ENCODE data around the gene CASKIN2. TPM values are rescaled to one million over a fixed set of nuclear protein-coding genes. Genes with fewer than 3 reads are reported as not detected.

CASKIN2 gene
- polyA plus RNA-seq, 2 of the 4 experiments (the other 2 are of a cell fraction), result 3.6 to 11.2 TPM

GRCh38 chr17:75471207-75471606 is 44.1 kb downstream of the CASKIN2 start:
- no peak for ATAC-seq
- no peak for DNase-seq (ENCODE audit: low read depth in 1 of 2, low spot score in 1 of 2)
- no peak overlapping the region for H3K4me3 ChIP-seq
- FAIRE-seq, result no peak
- POLR2A ChIA-PET, result interaction anchor here (0.7 to 1.0 kb wide), 2 partner anchors 15 to 75 kb away, joined by 3 to 4 read pairs; partner anchors contain the start of gene TMEM94
- H3K4me2 ChIP-seq, result no peak overlapping the region
- H3K9me3 ChIP-seq, result no peaks in the 10 kb centered on the region
- WGBS (ENCODE audit: missing lambda C conversion rate), result 90% methylated on average over 6 of the region's 6 CpGs
- CTCF ChIA-PET, result interaction anchor here (0.7 to 2.6 kb wide), 9 partner anchors 12 to 201 kb away, joined by 3 to 8 read pairs (median 4); partner anchors contain the start of genes MIF4GD, TMEM94 and TSEN54
- TF ChIP-seq RCOR1 (IDR thresholded peaks at IDR 0.05; ENCODE audit: low read depth, low read length) (no peak), ATOH8 (CRISPR knock-in tag; IDR thresholded peaks at IDR 0.05; ENCODE audit: low read depth) (no peak), HOXB13 (CRISPR knock-in tag; IDR thresholded peaks at IDR 0.05; ENCODE audit: low read depth) (no peak), HOXA7 (CRISPR knock-in tag; IDR thresholded peaks at IDR 0.05) (no peak), KDM5A (IDR thresholded peaks at IDR 0.05) (no peak), SREBF2 (IDR thresholded peaks at IDR 0.05) (no peak), PHF8 (IDR thresholded peaks at IDR 0.05; ENCODE audit: borderline replicate concordance, low read depth) (no peak), RARB (CRISPR knock-in tag; IDR thresholded peaks at IDR 0.05) (no peak), CHD2 (IDR thresholded peaks at IDR 0.05; ENCODE audit: low read length, partially characterized antibody) (no peak), REST (IDR thresholded peaks at IDR 0.05) (no peak), GATA3 (IDR thresholded peaks at IDR 0.05; ENCODE audit: borderline replicate concordance) (no peak), HDAC2 (IDR thresholded peaks at IDR 0.05) (no peak), JUN (IDR thresholded peaks at IDR 0.05) (no peak), MYC (IDR thresholded peaks at IDR 0.05; ENCODE audit: borderline replicate concordance, low read length) (no peak), POLR2A (IDR thresholded peaks at IDR 0.05; ENCODE audit: low read length) (no peak)
- H3K4me1 ChIP-seq, result peaks cover 3% of the 10 kb centered on the region; the same call in 1 of the 3 replicates
- H3K27ac ChIP-seq, result no peak overlapping the region

- no peak overlapping the region for H3K27ac ChIP-seq
- peaks cover 3% of the 10 kb centered on the region; the same call in 1 of the 3 replicates for H3K4me1 ChIP-seq
- DNase-seq (ENCODE audit: low read depth in 1 of 2, low spot score in 1 of 2) (no peak), FAIRE-seq (no peak), ATAC-seq (peak in 1 of 2 experiments; percentile 23; a peak in 1 of 6 replicates)
- POLR2A ChIA-PET, result interaction anchor here (0.7 to 1.0 kb wide), 2 partner anchors 12 to 14 kb away, joined by 3 to 4 read pairs; partner anchors contain the start of gene TMEM94
- no peaks in the 10 kb centered on the region for H3K9me3 ChIP-seq
- no peak overlapping the region for H3K4me2 ChIP-seq
- 87% methylated on average over 13 of the region's 13 CpGs for WGBS (ENCODE audit: missing lambda C conversion rate)
- no peak overlapping the region for H3K4me3 ChIP-seq
- TF ChIP-seq SREBF2 (IDR thresholded peaks at IDR 0.05) (no peak), RCOR1 (IDR thresholded peaks at IDR 0.05; ENCODE audit: low read depth, low read length) (no peak), HDAC2 (IDR thresholded peaks at IDR 0.05) (no peak), EHF (CRISPR knock-in tag; IDR thresholded peaks at IDR 0.05) (no peak), ZC3H11A (IDR thresholded peaks at IDR 0.05) (no peak), REST (IDR thresholded peaks at IDR 0.05) (no peak), POLR2AphosphoS2 (conservative IDR thresholded peaks at IDR 0.05; ENCODE audit: low read length) (no peak), KDM5A (IDR thresholded peaks at IDR 0.05) (no peak), HES2 (IDR thresholded peaks at IDR 0.05) (no peak), CTCF (IDR thresholded peaks at IDR 0.05) (no peak)
- CTCF ChIA-PET, result interaction anchor here (0.6 to 1.5 kb wide), 7 partner anchors 9 to 161 kb away, joined by 3 to 6 read pairs (median 4); no protein-coding TSS in a partner anchor
Measured at GRCh38 chr17:75468779-75469373, 46.5 kb downstream of the CASKIN2 start.

Data from A549 (cell line).